GM19397 (cell line): ENCODE data around the gene GAL.
"Not testable (repeated sequence)": the region's sequence is repeated elsewhere in the genome, so short reads cannot be mapped to it uniquely, and the experiment has no call there.

Experiments
- ATAC-seq: cut with Tn5 transposase; IDR thresholded peaks from one replicate; pipeline ENCODE4 v1.9.1; 2021; ENCODE audit warnings: mild to moderate bottlenecking, moderate library complexity; ENCODE audit not compliant: unreplicated experiment

Gene GAL, protein sequence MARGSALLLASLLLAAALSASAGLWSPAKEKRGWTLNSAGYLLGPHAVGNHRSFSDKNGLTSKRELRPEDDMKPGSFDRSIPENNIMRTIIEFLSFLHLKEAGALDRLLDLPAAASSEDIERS

GRCh38 chr11:68684385-68685356, at the start of gene GAL:
Gene GAL (plus strand): TSS chr11:68684544. CDS start chr11:68684924, 380 bp downstream.
- no peak for ATAC-seq

GRCh38 chr11:68634606-68635005, 49.7 kb upstream of the GAL start:
- not testable (repeated sequence) for ATAC-seq

DNA sequence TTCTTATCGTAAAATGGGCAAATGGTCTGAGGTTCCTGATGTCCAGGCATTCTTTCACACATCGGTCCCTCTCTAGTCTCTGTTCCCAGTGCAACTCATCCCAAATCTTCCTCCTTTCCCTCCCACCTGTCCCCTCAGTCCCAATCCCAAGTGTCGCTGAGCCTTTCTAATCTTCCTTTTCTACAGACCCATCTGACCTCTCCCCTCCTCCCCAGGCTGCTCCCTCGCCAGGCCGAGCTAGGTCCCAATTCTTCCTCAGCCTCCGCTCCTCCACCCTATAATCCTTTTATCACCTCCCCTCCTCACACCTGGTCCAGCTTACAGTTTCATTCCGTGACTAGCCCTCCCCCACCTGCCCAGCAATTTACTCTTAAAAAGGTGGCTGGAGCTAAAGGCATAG, 49.2 kb upstream of the GAL start:
- not testable (repeated sequence) for ATAC-seq

DNA sequence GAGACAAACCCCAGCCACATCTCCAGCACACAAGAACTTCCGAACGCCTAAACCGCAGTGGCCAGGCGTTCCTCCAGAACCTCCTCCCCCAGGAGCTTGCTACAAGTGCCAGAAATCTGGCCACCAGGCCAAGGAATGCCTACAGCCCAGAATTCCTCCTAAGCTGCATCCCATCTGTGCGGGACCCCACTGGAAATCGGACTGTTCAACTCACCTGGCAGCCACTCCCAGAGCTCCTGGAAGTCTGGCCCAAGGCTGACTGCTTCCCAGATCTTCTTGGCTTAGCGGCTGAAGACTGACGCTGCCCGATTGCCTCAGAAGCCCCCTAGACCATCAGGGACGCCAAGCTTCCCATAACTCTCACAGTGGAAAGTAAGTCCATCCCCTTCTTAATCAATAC, 48.5 kb upstream of the GAL start:
- ATAC-seq = not testable (repeated sequence)

DNA sequence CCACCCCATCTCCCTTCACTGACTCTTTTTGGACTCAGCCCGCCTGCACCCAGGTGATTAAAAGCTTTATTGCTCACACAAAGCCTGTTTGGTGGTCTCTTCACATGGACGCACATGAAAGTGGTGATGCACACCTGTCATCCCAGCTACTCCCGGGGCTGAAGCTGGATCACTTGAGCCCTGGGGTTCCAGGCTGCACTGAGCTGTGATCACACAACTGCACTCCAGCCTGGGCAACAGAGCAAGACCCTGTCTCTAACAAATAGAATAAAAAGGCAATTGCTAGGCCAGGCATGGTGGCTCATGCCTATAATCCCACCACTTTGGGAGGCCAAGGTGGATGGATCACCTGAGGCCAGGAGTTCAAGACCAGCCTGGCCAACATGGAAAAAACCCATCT, 45.0 kb upstream of the GAL start:
- ATAC-seq = not testable (repeated sequence)

GRCh38 chr11:68641880-68642279, 42.5 kb upstream of the GAL start:
- ATAC-seq = no peak

- no peak for ATAC-seq
These were observed 40.8 kb upstream of the GAL start for GRCh38 chr11:68643585-68643984.

GRCh38 chr11:68646832-68647231, 37.5 kb upstream of the GAL start:
- ATAC-seq = no peak

GRCh38 chr11:68649851-68650555, 34.3 kb upstream of the GAL start:
- no peak for ATAC-seq

DNA sequence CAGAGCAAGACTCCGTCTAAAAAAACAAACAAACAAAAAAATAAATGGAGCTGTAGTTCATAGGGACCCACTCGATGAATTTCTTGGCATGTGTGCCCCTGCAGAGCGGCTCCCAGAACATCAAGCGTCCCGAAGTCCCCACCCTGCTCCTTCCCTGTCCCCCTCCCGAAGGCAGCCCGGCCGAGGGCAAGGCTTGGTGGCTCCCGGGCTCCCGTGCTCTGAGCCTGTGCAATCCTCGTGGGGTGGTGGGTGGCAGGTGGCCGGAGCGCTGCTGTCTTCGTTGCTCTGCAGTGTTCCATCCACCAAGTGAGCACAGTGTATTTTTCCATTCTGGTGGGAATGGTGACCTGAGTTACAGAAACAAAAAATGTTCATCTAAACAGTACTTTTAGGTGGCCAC, 33.5 kb upstream of the GAL start:
- ATAC-seq = no peak

DNA sequence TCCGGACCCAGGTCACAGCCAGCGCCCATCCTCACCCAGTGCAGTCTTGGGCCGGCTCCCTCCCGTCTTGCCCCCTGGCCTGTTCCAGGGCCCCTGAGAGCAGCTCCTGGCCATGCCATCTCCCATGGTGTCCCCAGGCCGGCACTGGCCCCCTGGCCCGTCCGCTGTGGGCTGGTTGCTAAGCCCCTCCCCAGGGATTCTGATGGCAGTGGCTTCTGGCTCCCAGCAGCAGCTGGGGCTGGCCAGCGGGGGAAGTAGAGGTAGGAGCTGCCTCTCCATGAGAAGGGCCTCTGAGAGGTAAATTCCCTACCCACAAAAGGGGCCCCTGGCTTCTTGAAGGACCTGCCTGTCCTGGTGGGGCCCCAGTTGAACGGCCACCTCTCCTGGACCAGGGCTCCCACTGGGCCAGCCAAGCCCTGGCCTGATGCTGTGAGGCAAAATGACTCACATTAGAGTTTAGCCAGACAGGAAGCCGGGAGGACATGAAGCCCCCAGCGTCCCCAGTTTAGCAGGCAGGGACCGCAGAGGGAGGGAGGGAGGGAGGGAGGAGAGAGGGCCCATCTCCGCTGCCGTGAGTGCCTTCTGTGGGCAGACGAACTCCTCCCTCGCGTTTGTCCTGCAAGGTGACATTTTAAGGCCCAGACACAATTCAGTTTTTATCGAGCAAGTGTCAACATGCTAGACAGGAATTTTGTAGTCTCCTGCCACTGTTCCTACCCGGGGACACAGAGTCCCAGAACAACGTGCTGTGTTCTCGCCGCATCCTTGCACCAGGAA, 32.9 kb upstream of the GAL start:
- ATAC-seq = no peak

GRCh38 chr11:68651985-68652682, 32.2 kb upstream of the GAL start:
- no peak for ATAC-seq

DNA sequence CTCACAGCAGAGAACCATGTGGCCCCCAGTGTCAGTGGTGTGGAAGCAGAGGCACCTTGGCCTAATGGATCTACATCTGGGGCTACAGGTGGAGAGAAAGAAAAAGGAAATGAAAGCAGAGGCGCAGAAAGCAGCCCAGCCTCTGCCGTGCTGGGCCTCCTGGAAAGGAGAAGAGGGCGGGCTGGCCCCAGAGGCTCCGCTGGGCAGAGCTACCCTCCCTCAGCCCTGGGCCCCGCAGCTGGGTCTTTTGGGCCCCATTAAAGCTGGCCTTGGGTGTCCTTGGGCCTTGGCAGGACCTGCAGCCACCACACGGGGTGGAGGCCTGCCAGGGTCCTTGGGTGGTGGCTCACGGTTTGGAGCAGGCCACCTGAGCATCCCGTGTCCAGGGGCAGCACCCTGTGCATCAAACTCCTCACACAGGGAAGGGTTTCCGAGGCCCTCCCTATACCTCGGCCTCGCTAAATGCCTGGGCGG, 31.6 kb upstream of the GAL start:
- ATAC-seq = no peak

GRCh38 chr11:68653486-68654430, 30.6 kb upstream of the GAL start:
- no peak for ATAC-seq

DNA sequence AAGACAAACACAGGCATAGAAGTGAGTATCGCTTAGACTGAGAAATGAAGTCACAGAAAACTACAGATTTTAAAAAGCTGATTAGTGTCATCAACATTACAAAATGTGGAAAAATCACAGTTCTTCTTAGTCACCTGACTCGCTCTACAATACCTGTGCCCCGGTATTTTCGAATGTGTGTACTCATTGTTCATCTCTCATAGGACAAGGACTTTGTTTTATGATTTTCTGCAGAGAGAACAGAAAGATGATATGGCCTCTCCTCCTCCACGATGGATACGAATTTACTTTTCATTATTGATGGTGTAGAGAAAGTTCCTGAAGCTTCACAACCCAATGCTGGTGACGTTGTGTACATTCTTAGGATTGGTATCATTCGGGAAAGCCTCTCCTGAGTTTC, 29.4 kb upstream of the GAL start:
- ATAC-seq = no peak

- no peak for ATAC-seq
These were observed 28.9 kb upstream of the GAL start for GRCh38 chr11:68655406-68655805.

DNA sequence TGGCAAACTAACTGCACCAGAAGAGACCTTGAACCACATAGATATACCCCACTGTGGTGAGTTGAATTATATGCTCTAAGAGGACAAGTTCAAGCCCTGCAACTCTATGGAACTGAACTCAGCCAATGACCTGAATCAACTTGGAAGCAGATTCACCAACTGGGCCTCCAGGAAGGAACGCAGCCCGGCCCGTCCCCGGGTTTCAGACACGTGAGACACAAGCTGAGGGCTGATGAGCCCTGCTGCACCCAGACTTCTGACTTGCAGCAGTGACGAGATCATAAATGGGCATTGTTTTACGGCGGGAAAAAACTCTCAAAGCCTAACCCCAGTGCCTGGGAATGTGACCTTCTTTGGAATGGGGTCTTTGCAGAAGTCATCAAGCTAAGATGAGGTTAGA, 28.5 kb upstream of the GAL start:
- ATAC-seq = no peak

- ATAC-seq = no peak
These were observed 27.1 kb upstream of the GAL start for GRCh38 chr11:68657021-68657780.
